ENCODE measurements around the gene SMAD7. TPM values are rescaled to one million over a fixed set of nuclear protein-coding genes. Genes with fewer than 3 reads are reported as not detected.

Gene SMAD7
- total RNA-seq, 4 donors from 2014 or later, result 19.4 to 77.6 (median 30.0) TPM

GRCh38 chr18:48934723-48935432 is 15.9 kb downstream of the SMAD7 start:
- no peak for TF ChIP-seq CTCF (IDR thresholded peaks at IDR 0.05; ENCODE audit: low read depth)

GRCh38 chr18:48934415-48934722 is 16.4 kb downstream of the SMAD7 start:
- TF ChIP-seq CTCF (IDR thresholded peaks at IDR 0.05; ENCODE audit: low read depth), result no peak

GRCh38 chr18:48933578-48934414 is 17.0 kb downstream of the SMAD7 start:
- no peak for TF ChIP-seq CTCF (IDR thresholded peaks at IDR 0.05; ENCODE audit: low read depth)

- no peak for TF ChIP-seq CTCF (IDR thresholded peaks at IDR 0.05; ENCODE audit: low read depth)
Observed at GRCh38 chr18:48932822-48933510, 17.8 kb downstream of the SMAD7 start.

GRCh38 chr18:48932462-48932818 is 18.3 kb downstream of the SMAD7 start:
- TF ChIP-seq CTCF (IDR thresholded peaks at IDR 0.05; ENCODE audit: low read depth), result no peak

GRCh38 chr18:48931680-48932461 is 18.9 kb downstream of the SMAD7 start:
- TF ChIP-seq CTCF (IDR thresholded peaks at IDR 0.05; ENCODE audit: low read depth), result no peak

Data from subcutaneous adipose tissue (tissue), 4 donors.